ENCODE measurements around the gene CCDC152.

The CCDC152 gene

DNA sequence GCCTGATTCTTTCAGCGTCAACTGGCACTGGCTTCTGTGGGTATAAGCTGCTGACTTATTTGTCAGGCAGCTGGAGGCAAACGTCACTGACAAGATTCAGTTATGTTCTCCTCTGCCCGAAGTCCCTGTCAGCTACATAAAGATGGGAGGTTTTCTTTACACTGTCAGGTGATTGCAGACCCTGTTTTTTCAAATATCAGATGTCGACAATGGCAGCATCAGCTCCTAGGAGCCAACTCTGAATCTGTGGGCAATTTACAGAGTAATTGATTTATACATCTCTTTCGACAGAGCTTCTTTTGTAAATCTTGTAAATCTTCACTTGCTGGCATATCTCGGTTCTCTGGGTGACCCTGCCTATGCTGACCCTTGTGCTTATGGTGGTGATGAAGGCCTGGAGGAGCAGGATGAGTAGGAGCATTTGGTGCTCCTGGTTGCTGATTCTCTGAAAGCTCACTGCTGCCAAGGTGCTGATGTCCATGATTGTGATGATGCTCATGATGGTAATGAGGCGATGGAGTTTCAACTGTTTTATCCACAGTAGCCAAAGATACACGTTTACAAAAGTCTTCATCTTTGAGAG lies 44.2 kb downstream of the CCDC152 start:
- TF ChIP-seq, protein P1, sequence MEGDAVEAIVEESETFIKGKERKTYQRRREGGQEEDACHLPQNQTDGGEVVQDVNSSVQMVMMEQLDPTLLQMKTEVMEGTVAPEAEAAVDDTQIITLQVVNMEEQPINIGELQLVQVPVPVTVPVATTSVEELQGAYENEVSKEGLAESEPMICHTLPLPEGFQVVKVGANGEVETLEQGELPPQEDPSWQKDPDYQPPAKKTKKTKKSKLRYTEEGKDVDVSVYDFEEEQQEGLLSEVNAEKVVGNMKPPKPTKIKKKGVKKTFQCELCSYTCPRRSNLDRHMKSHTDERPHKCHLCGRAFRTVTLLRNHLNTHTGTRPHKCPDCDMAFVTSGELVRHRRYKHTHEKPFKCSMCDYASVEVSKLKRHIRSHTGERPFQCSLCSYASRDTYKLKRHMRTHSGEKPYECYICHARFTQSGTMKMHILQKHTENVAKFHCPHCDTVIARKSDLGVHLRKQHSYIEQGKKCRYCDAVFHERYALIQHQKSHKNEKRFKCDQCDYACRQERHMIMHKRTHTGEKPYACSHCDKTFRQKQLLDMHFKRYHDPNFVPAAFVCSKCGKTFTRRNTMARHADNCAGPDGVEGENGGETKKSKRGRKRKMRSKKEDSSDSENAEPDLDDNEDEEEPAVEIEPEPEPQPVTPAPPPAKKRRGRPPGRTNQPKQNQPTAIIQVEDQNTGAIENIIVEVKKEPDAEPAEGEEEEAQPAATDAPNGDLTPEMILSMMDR (IDR thresholded peaks at IDR 0.05; ENCODE audit: control extremely low read depth, extremely low read depth, low read depth, missing control alignments): no peak
- CTCF ChIA-PET: interaction anchor here (1.4 kb wide), 2 partner anchors 10 to 26 kb away, joined by 3 to 6 read pairs; no protein-coding TSS in a partner anchor
- DNase-seq (ENCODE audit: extremely low spot score): no peak
- POLR2A ChIA-PET: no interaction called here

DNA sequence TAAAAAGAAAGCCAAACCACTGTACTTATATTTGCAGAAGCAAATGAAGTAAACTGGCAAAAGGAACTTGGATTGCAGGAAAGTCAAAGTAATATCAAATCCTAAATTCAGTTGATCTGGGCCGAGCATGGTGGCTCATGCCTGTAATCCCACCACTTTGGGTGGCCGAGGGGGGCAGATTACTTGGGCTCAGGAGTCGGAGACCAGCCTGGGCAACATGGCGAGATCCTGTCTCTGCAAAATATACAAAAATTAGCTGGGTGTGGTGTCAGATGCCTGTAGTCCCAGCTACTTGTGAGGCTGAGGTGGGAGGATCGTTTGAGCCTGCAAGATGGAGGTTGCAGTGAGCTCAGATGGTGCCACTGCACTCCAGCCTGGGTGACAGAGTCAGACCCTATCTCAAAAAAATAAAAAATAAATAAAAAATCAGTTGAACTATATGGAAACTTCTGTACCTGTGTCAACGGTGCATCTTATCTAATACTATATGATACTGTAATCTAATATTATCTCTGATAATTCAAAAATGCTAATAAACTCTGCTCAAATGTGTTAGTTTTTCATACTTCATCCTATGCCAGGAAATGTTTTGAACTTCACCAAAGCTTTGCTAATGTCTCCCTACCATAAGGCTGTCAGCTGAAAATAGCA lies 45.0 kb downstream of the CCDC152 start:
- CTCF ChIA-PET: interaction anchor here (1.4 kb wide), 2 partner anchors 9 to 25 kb away, joined by 3 to 6 read pairs; no protein-coding TSS in a partner anchor
- POLR2A ChIA-PET: no interaction called here
- TF ChIP-seq, protein P1 (IDR thresholded peaks at IDR 0.05; ENCODE audit: control extremely low read depth, extremely low read depth, low read depth, missing control alignments): no peak
- DNase-seq (ENCODE audit: extremely low spot score): no peak

DNA sequence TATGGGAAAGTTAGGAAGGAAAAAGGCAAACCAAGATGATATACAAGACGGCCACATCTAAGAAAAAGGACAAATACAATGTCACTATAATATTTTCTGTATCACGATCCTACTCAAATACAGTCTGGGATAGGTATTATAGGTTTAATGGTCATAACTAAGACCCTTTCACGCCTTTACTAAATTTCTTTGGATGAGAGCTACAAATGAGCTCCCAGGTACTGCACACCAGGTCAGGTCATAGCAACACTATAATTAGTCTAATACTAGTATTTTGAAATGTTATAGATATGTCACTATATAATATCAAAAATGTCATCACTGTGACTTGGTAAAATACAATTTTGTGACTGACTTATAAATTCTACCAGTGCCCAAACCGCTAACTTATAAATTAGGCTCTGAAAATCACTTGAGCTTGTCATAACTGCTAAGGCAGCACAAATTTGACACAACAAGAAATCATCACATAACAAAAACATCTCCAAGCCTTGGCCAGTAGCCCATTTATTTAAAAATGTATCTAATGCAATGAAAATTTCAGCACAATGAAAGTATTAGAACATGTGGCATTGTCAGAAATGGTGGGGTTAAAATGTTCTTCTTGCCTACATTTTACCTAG lies 48.2 kb downstream of the CCDC152 start:
- DNase-seq (ENCODE audit: extremely low spot score): no peak
- TF ChIP-seq, protein P1 (IDR thresholded peaks at IDR 0.05; ENCODE audit: control extremely low read depth, extremely low read depth, low read depth, missing control alignments): no peak
- ChIA-PET CTCF (no interaction called here), POLR2A (no interaction called here)

DNA sequence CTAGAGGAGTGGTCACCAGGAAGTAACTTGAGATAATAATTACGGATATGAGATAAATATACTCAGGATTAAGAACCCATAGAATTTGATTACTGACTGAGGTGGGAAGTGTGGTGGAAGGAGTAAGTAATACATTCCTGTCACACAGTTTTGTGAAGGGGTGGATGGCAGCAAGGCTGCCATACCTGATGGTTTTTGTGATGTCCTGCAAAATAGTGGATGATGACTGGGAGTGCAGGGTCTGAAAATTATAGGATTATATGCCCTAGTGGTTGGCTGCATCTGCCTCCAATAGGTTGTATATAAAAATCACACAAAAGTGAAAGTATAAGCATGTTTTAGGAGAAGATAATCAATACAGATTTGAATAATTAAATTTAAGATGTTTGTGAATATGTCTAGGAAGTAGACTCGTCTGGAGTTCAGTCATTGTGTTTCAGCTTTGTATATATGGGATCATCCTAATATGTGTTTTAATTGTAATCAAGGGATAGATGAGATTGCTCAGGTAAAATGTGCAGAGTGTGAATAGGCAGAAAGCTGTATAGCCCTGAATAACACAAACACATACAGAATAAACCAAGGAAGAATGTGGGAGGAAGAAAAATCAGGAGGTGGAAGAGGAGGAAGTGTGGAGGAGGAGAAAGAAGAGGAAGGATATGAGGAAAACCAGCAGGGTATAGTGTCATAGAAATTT lies 49.5 kb downstream of the CCDC152 start:
- DNase-seq (ENCODE audit: extremely low spot score): no peak
- ChIA-PET CTCF (no interaction called here), POLR2A (no interaction called here)
- TF ChIP-seq, protein P1 (IDR thresholded peaks at IDR 0.05; ENCODE audit: control extremely low read depth, extremely low read depth, low read depth, missing control alignments): no peak

DNA sequence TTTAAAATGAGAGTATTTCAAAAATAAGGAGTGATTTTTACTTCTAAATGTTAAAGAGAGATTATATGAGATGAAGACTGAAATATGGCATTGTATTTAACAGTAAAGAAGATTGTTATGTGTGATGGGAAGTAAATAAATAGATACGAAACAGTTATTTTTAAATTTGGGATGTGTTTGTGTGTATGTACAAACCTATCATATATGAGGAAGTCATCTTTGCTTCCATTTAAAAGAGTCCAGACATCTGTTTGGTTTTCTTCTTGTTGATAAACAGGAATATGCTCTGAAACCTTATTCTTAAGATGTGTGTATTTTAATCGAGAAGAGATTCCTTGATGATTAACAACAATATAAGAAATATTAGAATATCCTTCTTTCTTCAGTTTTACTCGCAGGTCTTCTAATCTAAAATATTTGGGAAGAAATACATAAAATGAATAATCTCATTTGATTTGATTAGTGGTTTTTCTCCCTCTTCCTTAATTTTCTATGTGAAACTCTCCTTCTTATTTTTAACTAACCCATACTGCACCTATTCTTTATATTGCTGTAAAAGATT lies 50.2 kb downstream of the CCDC152 start:
- TF ChIP-seq, protein P1 (IDR thresholded peaks at IDR 0.05; ENCODE audit: control extremely low read depth, extremely low read depth, low read depth, missing control alignments): no peak
- CTCF ChIA-PET: no interaction called here
- no peak for DNase-seq (ENCODE audit: extremely low spot score)
- POLR2A ChIA-PET: no interaction called here

DNA sequence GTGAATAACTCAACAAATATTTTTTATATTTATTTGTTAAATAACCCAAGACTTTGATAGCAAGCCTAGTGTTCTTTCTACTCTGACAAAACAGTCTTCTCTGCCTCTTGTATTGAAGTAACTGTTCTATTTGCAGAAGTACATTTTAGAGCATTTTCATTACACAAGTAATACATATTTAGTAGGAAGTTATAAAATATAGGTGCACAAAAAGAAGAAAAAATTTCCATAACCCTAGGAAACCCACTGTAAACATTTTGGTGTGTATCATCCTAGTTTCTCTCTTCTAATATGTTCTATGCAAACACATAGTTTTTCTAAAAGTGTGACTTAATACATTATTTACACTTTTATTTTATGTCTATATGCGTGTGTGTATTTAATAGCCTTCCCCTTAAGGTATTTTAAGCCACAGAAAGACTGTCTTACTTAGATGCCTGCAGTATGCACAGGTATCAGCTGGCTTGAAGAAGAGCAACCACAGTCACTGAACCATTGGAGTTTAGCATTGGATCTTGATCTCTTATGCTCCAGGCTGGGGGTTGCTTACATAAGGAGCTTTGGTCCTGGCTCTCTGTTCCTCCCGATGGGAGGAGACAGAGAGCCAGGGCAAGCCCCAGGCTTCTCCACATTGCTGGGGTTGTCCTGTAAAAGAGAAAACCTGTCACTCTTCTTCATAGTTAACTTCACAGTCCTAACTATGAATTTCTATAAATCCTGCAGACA lies 51.3 kb downstream of the CCDC152 start:
- no peak for DNase-seq (ENCODE audit: extremely low spot score)
- TF ChIP-seq, protein P1 (IDR thresholded peaks at IDR 0.05; ENCODE audit: control extremely low read depth, extremely low read depth, low read depth, missing control alignments): no peak
- POLR2A ChIA-PET: no interaction called here
- CTCF ChIA-PET: no interaction called here
